NB4 (cell line): ENCODE measurements around the gene FAM32A.

Experiments used
- CTCF ChIP-seq: IDR thresholded peaks from one replicate; pipeline ENCODE4 v1.5.1; 2012; ENCODE audit warnings: low read depth, low read length
- MYC ChIP-seq: IDR thresholded peaks from 2 replicates; pipeline ENCODE4 v1.6.1; 2011; ENCODE audit warnings: low read depth, low read length
- POLR2A ChIP-seq: IDR thresholded peaks from 2 replicates; pipeline ENCODE4 v1.6.1; 2011; ENCODE audit warnings: mild to moderate bottlenecking; ENCODE audit not compliant: insufficient read length; ENCODE audit errors: extremely low read depth

- TF ChIP-seq CTCF (no peak), MYC (no peak), POLR2A (no peak)
These were observed 50.8 kb downstream of the FAM32A start for GRCh38 chr19:16235811-16236652.
